Esophagus squamous epithelium (tissue), 5 donors: Measurements from ENCODE around the gene FAM20A. TPM values are rescaled to one million over a fixed set of nuclear protein-coding genes. Genes with fewer than 3 reads are reported as not detected.

Source experiments
- DNase-seq: peaks from one replicate; lab custom pipeline; 2025; lab: John Stamatoyannopoulos, UW
- H3K27ac ChIP-seq, 4 donors: fragments of 200-600 bp; sonication (generic); one replicate each; pipeline ENCODE4 v1.5.1; 2016 to 2019; ENCODE audit warnings: mild to moderate bottlenecking in 1 of 4
- H3K27me3 ChIP-seq, 4 donors: fragments of 200-600 bp; sonication (generic); 1 replicate in 3 of 4; 2 replicates in 1 of 4; pipeline versions ENCODE4 v1.5.1 to v1.6.0; 2017 to 2021; ENCODE audit warnings: antibody characterized with exemption in 1 of 4
- H3K36me3 ChIP-seq, 3 donors: fragments of 200-600 bp; sonication (generic); one replicate each; pipeline ENCODE4 v1.5.1; 2016 to 2019
- H3K4me1 ChIP-seq, 3 donors: fragments of 200-600 bp; sonication (generic); one replicate each; pipeline ENCODE4 v1.5.1; 2017 to 2019
- H3K4me3 ChIP-seq, 4 donors: fragments of 200-600 bp; sonication (generic); 1 replicate in 3 of 4; 2 replicates in 1 of 4; pipeline ENCODE4 v1.5.1; 2016 to 2019; ENCODE audit warnings: mild to moderate bottlenecking in 2 of 4, moderate library complexity in 1 of 4
- H3K9me3 ChIP-seq, 3 donors: fragments of 200-600 bp; sonication (generic); one replicate each; pipeline ENCODE4 v1.5.1; 2016 to 2019
- CTCF ChIP-seq, 6 experiments: fragments of 450-650 bp in 4 of 6; fragments of 200-600 bp in 2 of 6; sonication (generic) in 2 of 6; IDR thresholded peaks; one replicate each; pipeline ENCODE4 v1.5.1; 2016 to 2019; ENCODE audit warnings: antibody characterized with exemption in 6 of 6, mild to moderate bottlenecking in 4 of 6, moderate library complexity in 4 of 6
- POLR2A ChIP-seq, 4 donors: fragments of 450-650 bp; IDR thresholded peaks; one replicate each; pipeline ENCODE4 v1.6.1; 2017; ENCODE audit warnings: antibody characterized with exemption in 4 of 4, mild to moderate bottlenecking in 4 of 4, moderate library complexity in 3 of 4
- whole genome bisulfite sequencing, 2 donors: methylation state at CpG; one replicate each; pipeline ENCODE4 v1.1.5; 2018; 5-methylcytosine and 5-hydroxymethylcytosine counted together
- intact Hi-C: fragments of 100-400 bp; cut with DNase I; formaldehyde crosslinking; loops from one replicate; pipeline ENCODE4 v1.15.0; 2022
- total RNA-seq, 4 donors: library from RNA; depleted of rRNA; stranded (reverse); fragments of >200 nt; gene quantifications; one replicate each; pipeline ENCODE4 v1.1.0, GENCODE V29; 2016
- donor health status: DM: yes; HTN: yes; CAD: no.

The FAM20A gene
- total RNA-seq, 4 donors from 2014 or later = 4.0 to 15.3 (median 7.8) TPM

GRCh38 chr17:68573338-68573737 is 27.8 kb downstream of the FAM20A start:
- TF ChIP-seq POLR2A (IDR thresholded peaks at IDR 0.05) (no peak), CTCF (IDR thresholded peaks at IDR 0.05) (no peak)
- Histone ChIP-seq H3K27me3 (no peaks in the 10 kb centered on the region), H3K27ac (no peak overlapping the region), H3K4me1 (peaks cover 6 to 26% (median 25%) of the 10 kb centered on the region in 3 donors), H3K4me3 (no peak overlapping the region), H3K9me3 (no peaks in the 10 kb centered on the region), H3K36me3 (no peaks in the 10 kb centered on the region)
- intact Hi-C loops = no loop called here
- no peak for DNase-seq
- 87 to 100% methylated on average over 1 of the region's 1 CpG for WGBS, 2 donors

GRCh38 chr17:68572138-68572842 is 28.9 kb downstream of the FAM20A start:
- 87 to 90% methylated on average over 6 of the region's 6 CpGs for WGBS, 2 donors
- Histone ChIP-seq H3K27ac (peak overlapping the region in 1 of 4 donors; percentile 18), H3K36me3 (no peaks in the 10 kb centered on the region), H3K9me3 (no peaks in the 10 kb centered on the region), H3K4me1 (peaks cover 4 to 21% (median 15%) of the 10 kb centered on the region in 3 donors), H3K27me3 (no peaks in the 10 kb centered on the region), H3K4me3 (no peak overlapping the region)
- intact Hi-C loops = no loop called here
- no peak for DNase-seq
- TF ChIP-seq CTCF (IDR thresholded peaks at IDR 0.05) (no peak), POLR2A (IDR thresholded peaks at IDR 0.05) (no peak)

- peaks cover 0 to 23% (median 6%) of the 10 kb centered on the region in 3 donors for H3K4me1 ChIP-seq
- no peaks in the 10 kb centered on the region for H3K27me3 ChIP-seq
- no peaks in the 10 kb centered on the region for H3K9me3 ChIP-seq
- intact Hi-C loops = no loop called here
- no peak overlapping the region for H3K4me3 ChIP-seq
- TF ChIP-seq CTCF (IDR thresholded peaks at IDR 0.05) (no peak), POLR2A (IDR thresholded peaks at IDR 0.05) (no peak)
- no peaks in the 10 kb centered on the region for H3K36me3 ChIP-seq
- no peak for DNase-seq
- WGBS, 2 donors = 36 to 50% methylated on average over 1 of the region's 1 CpG
- no peak overlapping the region for H3K27ac ChIP-seq
Observed at GRCh38 chr17:68570526-68570925, 30.6 kb downstream of the FAM20A start.

GRCh38 chr17:68569346-68569745 is 31.8 kb downstream of the FAM20A start:
- Histone ChIP-seq H3K36me3 (no peaks in the 10 kb centered on the region), H3K27me3 (no peaks in the 10 kb centered on the region), H3K9me3 (no peaks in the 10 kb centered on the region), H3K4me1 (peaks cover 0 to 34% (median 17%) of the 10 kb centered on the region in 3 donors), H3K27ac (no peak overlapping the region), H3K4me3 (no peak overlapping the region)
- no peak for DNase-seq
- intact Hi-C loops = no loop called here
- TF ChIP-seq POLR2A (IDR thresholded peaks at IDR 0.05) (no peak), CTCF (IDR thresholded peaks at IDR 0.05) (no peak)

- TF ChIP-seq CTCF (IDR thresholded peaks at IDR 0.05) (no peak), POLR2A (IDR thresholded peaks at IDR 0.05) (no peak)
- intact Hi-C loops = no loop called here
- no peaks in the 10 kb centered on the region for H3K27me3 ChIP-seq
- WGBS, 2 donors = 76 to 92% methylated on average over 2 of the region's 2 CpGs
- no peak overlapping the region for H3K27ac ChIP-seq
- peaks cover 0 to 42% (median 25%) of the 10 kb centered on the region in 3 donors for H3K4me1 ChIP-seq
- H3K9me3 ChIP-seq = no peaks in the 10 kb centered on the region
- H3K36me3 ChIP-seq = no peaks in the 10 kb centered on the region
- H3K4me3 ChIP-seq = no peak overlapping the region
- DNase-seq = no peak
Observed at GRCh38 chr17:68568581-68568980, 32.6 kb downstream of the FAM20A start.
